NT2/D1 (cell line): ENCODE results near the gene ABCG1.

Experiments
- SUZ12 ChIP-seq: IDR thresholded peaks from 2 replicates; pipeline ENCODE4 v1.6.1; 2011; ENCODE audit not compliant: insufficient read length, insufficient read depth; ENCODE audit errors: extremely low read depth
- YY1 ChIP-seq: IDR thresholded peaks from 2 replicates; pipeline ENCODE4 v1.6.1; 2011; ENCODE audit not compliant: insufficient read length, insufficient read depth
- ZNF274 ChIP-seq: IDR thresholded peaks from 2 replicates; pipeline ENCODE4 v1.6.1; 2011; ENCODE audit warnings: mild to moderate bottlenecking, low read depth, low read length

DNA sequence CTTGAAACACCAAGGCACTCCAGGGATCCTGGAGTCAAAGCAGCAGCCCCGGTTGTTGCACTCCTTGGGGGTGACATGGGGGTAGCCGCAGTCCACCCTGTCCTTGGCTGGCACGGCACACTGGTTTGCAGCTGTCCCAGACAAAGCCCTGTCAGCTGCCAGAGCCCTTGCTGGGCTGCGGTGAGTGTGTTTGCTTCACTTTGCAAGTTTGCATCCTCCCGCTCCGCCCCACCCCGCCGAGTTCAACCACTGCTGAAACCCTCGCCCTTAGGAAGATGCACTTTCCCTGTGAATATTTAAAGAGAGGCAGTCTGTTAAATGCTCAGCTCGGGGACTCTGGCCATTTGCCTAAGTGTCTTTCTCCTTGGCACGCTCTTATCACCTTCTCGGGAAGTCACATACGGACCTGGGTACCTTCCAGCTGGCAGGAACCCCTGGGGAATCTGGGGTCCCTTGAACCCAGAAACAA, 94.6 kb downstream of the ABCG1 start:
- no peak for TF ChIP-seq ZNF274
- no peak for TF ChIP-seq YY1
- TF ChIP-seq SUZ12 = no peak
